AG04450 (cell line): ENCODE measurements around the gene EPHA7. TPM values are rescaled to one million over a fixed set of nuclear protein-coding genes. Genes with fewer than 3 reads are reported as not detected.

ENCODE experiments used
- CTCF ChIA-PET: fragments of 300-600, 350-600 bp; formaldehyde crosslinking; extraction: SDS; loops from one replicate; lab custom pipeline; 2022; ENCODE audit warnings: antibody characterized with exemption, inconsistent platforms; lab: Charles Lee
- POLR2A ChIA-PET: fragments of 350-600 bp; formaldehyde crosslinking; extraction: SDS; loops from one replicate; lab custom pipeline; 2021; ENCODE audit warnings: antibody characterized with exemption, inconsistent platforms; lab: Yijun Ruan, JAX
- DNase-seq: peaks from one replicate; pipeline ENCODE4 v3.0.0-alpha.2; 2011; ENCODE audit warnings: low read depth, low spot score
- H3K27ac ChIP-seq: one replicate; pipeline ENCODE4 v1.5.1; 2012; ENCODE audit warnings: low read depth, low read length, control low read depth
- H3K27me3 ChIP-seq: one replicate; pipeline ENCODE4 v1.6.0; 2012; ENCODE audit warnings: low read length; ENCODE audit not compliant: control insufficient read depth, insufficient read depth
- H3K4me3 ChIP-seq: 2 replicates; pipeline ENCODE4 v1.5.1; 2011; ENCODE audit warnings: mild to moderate bottlenecking, low read depth, low read length, control low read depth
- H3K9me3 ChIP-seq: 2 replicates; pipeline ENCODE4 v1.5.1; 2012; ENCODE audit warnings: low read length; ENCODE audit not compliant: control insufficient read depth, insufficient read depth
- polyA plus RNA-seq: library from polyadenylated mRNA; depleted of rRNA; stranded (reverse); fragments of >200 nt; gene quantifications from 2 replicates; pipeline ENCODE4 v1.2.3, GENCODE V29; 2011
- TF ChIP-seq, protein P1 (sequence below): IDR thresholded peaks from 2 replicates; pipeline ENCODE4 v1.5.1; 2011; ENCODE audit warnings: low read depth, low read length, control low read depth, inconsistent platforms

EPHA7 gene
- polyA plus RNA-seq, 1 experiment = not detected

DNA sequence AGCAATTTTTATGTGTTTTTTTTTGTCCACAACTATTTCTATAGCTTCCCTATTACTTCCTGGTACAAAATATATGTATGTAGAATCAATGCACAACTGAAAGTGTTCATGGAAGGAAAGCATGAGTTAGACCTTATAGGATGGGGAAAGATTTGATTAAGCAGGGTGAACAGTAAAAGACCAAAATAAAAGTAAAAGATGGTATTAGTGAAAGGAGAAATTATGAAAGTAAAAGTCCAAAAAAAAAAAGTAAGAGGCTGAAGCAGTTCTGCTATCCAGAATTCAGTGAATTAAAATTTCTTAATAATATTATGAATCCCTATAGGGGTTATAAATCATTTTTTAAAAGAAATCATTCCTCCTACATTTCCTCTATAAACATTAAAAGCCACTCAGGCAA is 114.3 kb downstream of the EPHA7 start:
- no peaks in the 10 kb centered on the region for H3K27me3 ChIP-seq
- DNase-seq = no peak
- TF ChIP-seq, protein P1, sequence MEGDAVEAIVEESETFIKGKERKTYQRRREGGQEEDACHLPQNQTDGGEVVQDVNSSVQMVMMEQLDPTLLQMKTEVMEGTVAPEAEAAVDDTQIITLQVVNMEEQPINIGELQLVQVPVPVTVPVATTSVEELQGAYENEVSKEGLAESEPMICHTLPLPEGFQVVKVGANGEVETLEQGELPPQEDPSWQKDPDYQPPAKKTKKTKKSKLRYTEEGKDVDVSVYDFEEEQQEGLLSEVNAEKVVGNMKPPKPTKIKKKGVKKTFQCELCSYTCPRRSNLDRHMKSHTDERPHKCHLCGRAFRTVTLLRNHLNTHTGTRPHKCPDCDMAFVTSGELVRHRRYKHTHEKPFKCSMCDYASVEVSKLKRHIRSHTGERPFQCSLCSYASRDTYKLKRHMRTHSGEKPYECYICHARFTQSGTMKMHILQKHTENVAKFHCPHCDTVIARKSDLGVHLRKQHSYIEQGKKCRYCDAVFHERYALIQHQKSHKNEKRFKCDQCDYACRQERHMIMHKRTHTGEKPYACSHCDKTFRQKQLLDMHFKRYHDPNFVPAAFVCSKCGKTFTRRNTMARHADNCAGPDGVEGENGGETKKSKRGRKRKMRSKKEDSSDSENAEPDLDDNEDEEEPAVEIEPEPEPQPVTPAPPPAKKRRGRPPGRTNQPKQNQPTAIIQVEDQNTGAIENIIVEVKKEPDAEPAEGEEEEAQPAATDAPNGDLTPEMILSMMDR = no peak

DNA sequence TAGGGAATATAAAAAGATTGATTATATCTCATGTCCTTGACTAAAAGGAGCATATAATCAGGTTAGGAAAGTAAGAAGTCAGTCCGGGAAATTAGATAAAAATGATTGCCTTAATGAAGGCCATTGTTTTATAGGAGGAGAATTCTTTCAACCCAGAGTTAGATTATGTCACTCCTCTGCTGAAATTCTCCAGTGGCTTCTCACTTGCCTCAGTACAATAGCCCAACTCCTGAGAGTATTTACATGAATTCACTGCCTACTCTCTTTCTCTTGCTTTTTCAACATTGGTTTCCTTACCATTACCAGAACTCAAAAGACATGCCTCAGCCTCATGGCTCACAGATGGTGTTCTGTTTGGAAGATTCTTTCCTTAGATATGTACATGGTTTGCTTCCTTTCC is 114.9 kb downstream of the EPHA7 start:
- no peak for DNase-seq
- POLR2A ChIA-PET = no interaction called here
- H3K27me3 ChIP-seq = no peaks in the 10 kb centered on the region
- H3K27ac ChIP-seq = no peak overlapping the region
- CTCF ChIA-PET = no interaction called here
- no peak overlapping the region for H3K4me3 ChIP-seq
- TF ChIP-seq, protein P1 = no peak
- H3K9me3 ChIP-seq = no peaks in the 10 kb centered on the region

More for the DNA sequence above, 114.3 kb downstream of the EPHA7 start:
- CTCF ChIA-PET = no interaction called here
- POLR2A ChIA-PET = no interaction called here
- H3K4me3 ChIP-seq = no peak overlapping the region
- no peak overlapping the region for H3K27ac ChIP-seq
- no peaks in the 10 kb centered on the region for H3K9me3 ChIP-seq

DNA sequence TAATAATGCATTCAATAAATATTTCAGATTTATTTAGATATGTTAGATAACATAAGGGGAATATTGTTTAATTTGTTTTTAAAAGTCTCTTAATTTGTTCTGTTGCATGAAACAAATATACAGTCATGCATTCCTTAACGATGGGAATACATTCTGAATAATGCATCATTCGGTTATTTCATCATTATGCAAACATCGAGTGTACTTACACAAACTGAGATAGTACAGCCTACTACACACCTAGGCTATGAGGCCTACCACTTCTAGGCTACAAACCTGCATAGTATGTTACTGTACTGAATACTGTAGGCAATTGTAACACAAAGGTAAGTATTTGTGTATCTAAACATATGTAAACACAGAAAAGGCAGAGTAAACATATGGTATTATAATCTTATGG is 118.7 kb downstream of the EPHA7 start:
- H3K9me3 ChIP-seq = no peaks in the 10 kb centered on the region
- H3K4me3 ChIP-seq = no peak overlapping the region
- CTCF ChIA-PET = no interaction called here
- no peak overlapping the region for H3K27ac ChIP-seq
- POLR2A ChIA-PET = no interaction called here
- TF ChIP-seq, protein P1 = no peak
- DNase-seq = no peak
- H3K27me3 ChIP-seq = no peaks in the 10 kb centered on the region

DNA sequence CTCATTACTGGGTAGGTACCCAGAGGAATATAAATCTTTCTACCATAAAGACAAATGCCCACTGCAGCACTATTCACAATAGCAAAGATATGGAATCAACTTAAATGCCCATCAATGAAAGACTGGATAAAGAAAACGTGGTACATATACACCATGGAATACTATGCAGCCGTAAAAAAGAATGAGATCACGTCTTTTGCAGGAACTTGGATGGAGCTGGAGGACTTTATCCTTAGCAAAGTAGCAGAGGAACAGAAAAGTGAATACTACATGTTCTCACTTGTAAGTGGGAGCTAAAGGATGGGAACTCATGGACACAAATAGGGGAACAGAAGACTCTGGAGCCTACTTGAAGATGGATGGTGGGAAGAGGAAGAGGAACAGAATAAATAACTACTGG is 119.7 kb downstream of the EPHA7 start:
- H3K27me3 ChIP-seq = no peaks in the 10 kb centered on the region
- POLR2A ChIA-PET = no interaction called here

DNA sequence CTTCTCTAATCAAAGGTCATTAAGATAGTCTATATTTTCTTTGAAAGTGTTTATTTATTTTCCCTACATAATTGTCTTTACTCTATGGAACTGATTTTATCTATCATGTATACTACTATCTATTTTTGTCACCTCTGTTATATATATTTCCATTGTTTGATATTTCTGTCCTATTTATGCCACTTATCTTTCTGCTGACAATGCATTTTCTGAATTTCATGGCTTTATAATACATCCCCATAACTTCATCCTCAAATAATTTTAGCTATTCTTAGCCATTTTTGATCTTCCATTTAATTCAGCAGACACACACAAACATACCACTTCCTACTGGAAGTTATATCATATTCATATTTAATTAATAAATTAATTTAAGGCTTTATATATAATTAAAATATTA is 123.7 kb downstream of the EPHA7 start:
- ChIA-PET POLR2A (no interaction called here), CTCF (no interaction called here)
- DNase-seq = no peak
- Histone ChIP-seq H3K27me3 (no peaks in the 10 kb centered on the region), H3K9me3 (no peaks in the 10 kb centered on the region), H3K4me3 (no peak overlapping the region), H3K27ac (no peak overlapping the region)
- TF ChIP-seq, protein P1 = no peak

More for the DNA sequence above, 119.7 kb downstream of the EPHA7 start:
- H3K27ac ChIP-seq = no peak overlapping the region
- H3K4me3 ChIP-seq = no peak overlapping the region
- DNase-seq = no peak
- TF ChIP-seq, protein P1 = no peak
- no peaks in the 10 kb centered on the region for H3K9me3 ChIP-seq
- CTCF ChIA-PET = no interaction called here
